Heart right ventricle (tissue), 16 donors: Measurements from ENCODE around the gene DRAM1. TPM values are rescaled to one million over a fixed set of nuclear protein-coding genes. Genes with fewer than 3 reads are reported as not detected.
"Not testable (repeated sequence)": the region's sequence is repeated elsewhere in the genome, so short reads cannot be mapped to it uniquely, and the experiment has no call there.

Experiments used
- ATAC-seq, 8 donors: fragments of 200-7000 bp; cut with Tn5 transposase; one replicate each; pipeline ENCODE4 v1.9.1; 2020; ENCODE audit warnings: mild to moderate bottlenecking in 8 of 8, moderate library complexity in 8 of 8, moderate number of reproducible peaks in 1 of 8
- DNase-seq, 2 donors: peaks; one replicate each; pipeline ENCODE4 v3.0.0-alpha.2; 2020
- H3K27ac ChIP-seq, 10 donors: fragments of 200-600 bp; sonication (generic) in 2 of 10; one replicate each; pipeline versions ENCODE4 v1.5.0 to v1.8.0; 2020 to 2022; ENCODE audit warnings: mild to moderate bottlenecking in 3 of 10
- H3K27me3 ChIP-seq, 7 donors: fragments of 200-600 bp; one replicate each; pipeline ENCODE4 v1.8.0; 2021 to 2022; ENCODE audit warnings: mild to moderate bottlenecking in 2 of 7
- H3K36me3 ChIP-seq, 9 donors: fragments of 200-600 bp; sonication (generic) in 1 of 9; one replicate each; pipeline versions ENCODE4 v1.5.0 to v1.8.0; 2020 to 2022; ENCODE audit warnings: mild to moderate bottlenecking in 2 of 9
- H3K4me1 ChIP-seq, 9 donors: fragments of 200-600 bp; sonication (generic) in 1 of 9; one replicate each; pipeline versions ENCODE4 v1.5.0 to v1.8.0; 2020 to 2022; ENCODE audit warnings: mild to moderate bottlenecking in 4 of 9
- H3K4me3 ChIP-seq, 10 donors: fragments of 200-600 bp; sonication (generic) in 2 of 10; one replicate each; pipeline versions ENCODE4 v1.5.0 to v1.8.0; 2020 to 2022; ENCODE audit warnings: mild to moderate bottlenecking in 7 of 10, moderate library complexity in 2 of 10
- H3K9me3 ChIP-seq, 11 donors: fragments of 200-600 bp in 10 of 11; sonication (generic) in 2 of 11; one replicate each; pipeline versions ENCODE4 v1.5.0 to v1.8.0; 2013 to 2022; ENCODE audit warnings: mild to moderate bottlenecking in 2 of 11, control low read depth in 1 of 11, moderate library complexity in 1 of 11
- WGBS, 2 donors: extraction: QIAGEN DNeasy Blood & Tissue Kit; methylation state at CpG; one replicate each; pipeline ENCODE4 v1.1.7; 2013; ENCODE audit warnings: inconsistent platforms in 1 of 2; 5-methylcytosine and 5-hydroxymethylcytosine counted together
- intact Hi-C, 10 donors: fragments of 100-400 bp; cut with DNase I; formaldehyde crosslinking; loops; one replicate each; pipeline versions ENCODE4 v1.11.1 to v1.14.2; 2022
- polyA plus RNA-seq, 2 donors: library from polyadenylated mRNA; stranded (reverse); fragments of 200-250 nt; gene quantifications; one replicate each; pipeline ENCODE4 v1.2.3, GENCODE V29; 2013
- total RNA-seq, 10 donors: library from RNA; stranded (reverse); fragmentation: NEBNext Ultra II Directional in 3 of 10; extraction: Animal tissue kit (Norgen Biotek cat#: 25700) in 3 of 10; gene quantifications; one replicate each; pipeline versions ENCODE4 v1.2.1 to v1.2.4, GENCODE V29; 2021 to 2023
- TF ChIP-seq, protein P1 (sequence below), 9 donors: fragments of 200-600 bp; sonication (generic) in 2 of 9; IDR thresholded peaks; one replicate each; pipeline versions ENCODE4 v1.5.0 to v1.8.0; 2021 to 2022; ENCODE audit warnings: antibody characterized with exemption in 9 of 9, mild to moderate bottlenecking in 5 of 9, moderate library complexity in 1 of 9
- donor health status: Arrhythmogenic right ventricular cardiomyopathy.
- donor health status: ischemic (EF 13 %, LVEDD 7.1; RV severe dilation, severe dysfunction).
- donor health status: healthy with polysubstance abuse.
- donor health status: DM: no; HTN: yes; CAD: no.
- donor health status: DM: no; HTN: no; CAD: no.
- donor health status: ischemic (EF 25% LVEDD 6.9; RV normal size, moderate dysfunction).
- donor health status: ischemic (EF 25% LVEDD 5.7; RV mildly dilated, moderate dysfunction).
- donor health status: healthy.
- donor health status: DM: yes; HTN: yes; CAD: no.
- donor health status: Ischemic cardiomyopathy.
- donor health status: ischemic (EF 35%, LVEDD 5.7; RV mildly dilated, moderate dysfunction).
- donor health status: nonischemic (EF 11% LVEDD 7.7; RV severe dilation, severe dysfunction).
- donor health status: DM: yes; HTN: yes; CAD: no.
- donor health status: PGD.
- donor health status: ischemic (EF 29% LVEDD 5.4; RV normal size, mild dysfunction).
- donor health status: nonischemic (EF 23%, LVEDD 6.1; RV moderate dilation, normal function).

The DRAM1 gene
- total and polyA plus RNA-seq, 12 donors, result 2.4 to 19.6 (median 3.7) TPM

GRCh38 chr12:101859664-101860607 is 17.4 kb upstream of the DRAM1 start:
- H3K27ac ChIP-seq, result peak overlapping the region in 1 of 10 donors; percentile 56

GRCh38 chr12:101861688-101862087 is 15.7 kb upstream of the DRAM1 start:
- DNase-seq, ATAC-seq, intact Hi-C loops, H3K27ac ChIP-seq, H3K4me3 ChIP-seq, H3K9me3 ChIP-seq, H3K36me3 ChIP-seq, H3K27me3 ChIP-seq: not testable (repeated sequence)
- 93 to 94% methylated on average over 2 of the region's 2 CpGs for WGBS, 2 donors
- H3K4me1 ChIP-seq, result peaks cover 0 to 40% (median 2%) of the 10 kb centered on the region in 9 donors

More at GRCh38 chr12:101859664-101860607, 17.4 kb upstream of the DRAM1 start:
- DNase-seq (no peak), ATAC-seq (no peak)
- Histone ChIP-seq H3K27me3 (no peaks in the 10 kb centered on the region), H3K4me3 (no peak overlapping the region), H3K36me3 (no peaks in the 10 kb centered on the region), H3K9me3 (peaks cover 0 to under 1% (median 0%) of the 10 kb centered on the region in 11 donors), H3K4me1 (peaks cover 0 to 44% (median 5%) of the 10 kb centered on the region in 9 donors)
- intact Hi-C loops, result no loop called here
- TF ChIP-seq, protein P1, sequence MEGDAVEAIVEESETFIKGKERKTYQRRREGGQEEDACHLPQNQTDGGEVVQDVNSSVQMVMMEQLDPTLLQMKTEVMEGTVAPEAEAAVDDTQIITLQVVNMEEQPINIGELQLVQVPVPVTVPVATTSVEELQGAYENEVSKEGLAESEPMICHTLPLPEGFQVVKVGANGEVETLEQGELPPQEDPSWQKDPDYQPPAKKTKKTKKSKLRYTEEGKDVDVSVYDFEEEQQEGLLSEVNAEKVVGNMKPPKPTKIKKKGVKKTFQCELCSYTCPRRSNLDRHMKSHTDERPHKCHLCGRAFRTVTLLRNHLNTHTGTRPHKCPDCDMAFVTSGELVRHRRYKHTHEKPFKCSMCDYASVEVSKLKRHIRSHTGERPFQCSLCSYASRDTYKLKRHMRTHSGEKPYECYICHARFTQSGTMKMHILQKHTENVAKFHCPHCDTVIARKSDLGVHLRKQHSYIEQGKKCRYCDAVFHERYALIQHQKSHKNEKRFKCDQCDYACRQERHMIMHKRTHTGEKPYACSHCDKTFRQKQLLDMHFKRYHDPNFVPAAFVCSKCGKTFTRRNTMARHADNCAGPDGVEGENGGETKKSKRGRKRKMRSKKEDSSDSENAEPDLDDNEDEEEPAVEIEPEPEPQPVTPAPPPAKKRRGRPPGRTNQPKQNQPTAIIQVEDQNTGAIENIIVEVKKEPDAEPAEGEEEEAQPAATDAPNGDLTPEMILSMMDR (IDR thresholded peaks at IDR 0.05), result no peak

GRCh38 chr12:101862245-101862644 is 15.1 kb upstream of the DRAM1 start:
- 93 to 98% methylated on average over 2 of the region's 2 CpGs for WGBS, 2 donors
- peaks cover 0 to 36% (median 0%) of the 10 kb centered on the region in 9 donors for H3K4me1 ChIP-seq
- ATAC-seq (no peak), DNase-seq (no peak)
- H3K27me3 ChIP-seq, result no peaks in the 10 kb centered on the region
- intact Hi-C loops, result no loop called here
- no peak overlapping the region for H3K4me3 ChIP-seq
- no peaks in the 10 kb centered on the region for H3K36me3 ChIP-seq
- peaks cover 0 to 8% (median 0%) of the 10 kb centered on the region in 11 donors for H3K9me3 ChIP-seq
- H3K27ac ChIP-seq, result no peak overlapping the region
- TF ChIP-seq, protein P1 (IDR thresholded peaks at IDR 0.05), result no peak

- intact Hi-C loops, result no loop called here
- Histone ChIP-seq H3K36me3 (no peaks in the 10 kb centered on the region), H3K4me3 (no peak overlapping the region), H3K9me3 (peaks cover 0 to 11% (median 0%) of the 10 kb centered on the region in 11 donors), H3K27ac (no peak overlapping the region), H3K27me3 (no peaks in the 10 kb centered on the region), H3K4me1 (peaks cover 0 to 22% (median 0%) of the 10 kb centered on the region in 9 donors)
- TF ChIP-seq, protein P1 (IDR thresholded peaks at IDR 0.05), result no peak
- ATAC-seq (no peak), DNase-seq (no peak)
These were observed 13.4 kb upstream of the DRAM1 start for GRCh38 chr12:101863981-101864380.
